GM12873 (cell line): ENCODE data around the gene ZNRF3.

ENCODE experiments used
- TF ChIP-seq, protein P1 (sequence below): IDR thresholded peaks from 2 replicates; pipeline ENCODE4 v1.5.1; 2012; ENCODE audit warnings: low read depth, mild to moderate bottlenecking, moderate library complexity, low read length, control low read depth; ENCODE audit not compliant: insufficient read depth; ENCODE audit errors: missing control alignments

The ZNRF3 gene

DNA sequence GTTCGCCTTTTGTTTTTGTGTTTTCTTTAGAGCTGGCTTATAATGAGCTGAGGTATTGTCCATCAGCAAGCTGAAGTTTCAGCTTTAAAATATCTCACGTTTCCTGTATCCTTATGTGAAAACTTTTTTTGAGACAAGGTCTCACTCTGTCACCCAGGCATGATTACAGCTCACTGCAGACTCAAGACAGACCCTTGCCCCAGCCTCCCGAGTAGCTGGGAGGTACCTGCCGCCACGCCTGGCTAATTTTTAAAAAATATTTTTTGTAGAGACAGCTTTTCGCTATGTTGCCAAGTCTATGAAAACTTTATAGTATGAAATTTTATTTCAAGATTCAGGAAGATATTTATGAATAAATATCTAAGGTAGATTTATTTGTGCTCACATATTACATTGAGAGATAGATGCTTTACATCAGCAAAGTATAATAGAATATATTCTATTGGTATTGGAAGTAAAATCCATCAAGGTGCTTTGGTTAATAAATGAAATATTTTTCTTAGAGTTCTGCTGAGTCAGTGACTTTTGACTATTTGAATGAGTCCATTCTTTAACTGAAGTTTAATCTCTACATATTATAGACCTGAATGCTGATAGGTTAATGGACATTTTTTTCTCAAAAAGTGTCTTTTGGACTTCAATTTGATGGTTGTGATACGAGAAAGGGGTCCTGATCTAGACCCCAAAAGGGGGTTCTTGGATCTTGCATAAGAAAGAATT, 199.6 kb downstream of the ZNRF3 start:
- TF ChIP-seq, protein P1, sequence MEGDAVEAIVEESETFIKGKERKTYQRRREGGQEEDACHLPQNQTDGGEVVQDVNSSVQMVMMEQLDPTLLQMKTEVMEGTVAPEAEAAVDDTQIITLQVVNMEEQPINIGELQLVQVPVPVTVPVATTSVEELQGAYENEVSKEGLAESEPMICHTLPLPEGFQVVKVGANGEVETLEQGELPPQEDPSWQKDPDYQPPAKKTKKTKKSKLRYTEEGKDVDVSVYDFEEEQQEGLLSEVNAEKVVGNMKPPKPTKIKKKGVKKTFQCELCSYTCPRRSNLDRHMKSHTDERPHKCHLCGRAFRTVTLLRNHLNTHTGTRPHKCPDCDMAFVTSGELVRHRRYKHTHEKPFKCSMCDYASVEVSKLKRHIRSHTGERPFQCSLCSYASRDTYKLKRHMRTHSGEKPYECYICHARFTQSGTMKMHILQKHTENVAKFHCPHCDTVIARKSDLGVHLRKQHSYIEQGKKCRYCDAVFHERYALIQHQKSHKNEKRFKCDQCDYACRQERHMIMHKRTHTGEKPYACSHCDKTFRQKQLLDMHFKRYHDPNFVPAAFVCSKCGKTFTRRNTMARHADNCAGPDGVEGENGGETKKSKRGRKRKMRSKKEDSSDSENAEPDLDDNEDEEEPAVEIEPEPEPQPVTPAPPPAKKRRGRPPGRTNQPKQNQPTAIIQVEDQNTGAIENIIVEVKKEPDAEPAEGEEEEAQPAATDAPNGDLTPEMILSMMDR: no peak

DNA sequence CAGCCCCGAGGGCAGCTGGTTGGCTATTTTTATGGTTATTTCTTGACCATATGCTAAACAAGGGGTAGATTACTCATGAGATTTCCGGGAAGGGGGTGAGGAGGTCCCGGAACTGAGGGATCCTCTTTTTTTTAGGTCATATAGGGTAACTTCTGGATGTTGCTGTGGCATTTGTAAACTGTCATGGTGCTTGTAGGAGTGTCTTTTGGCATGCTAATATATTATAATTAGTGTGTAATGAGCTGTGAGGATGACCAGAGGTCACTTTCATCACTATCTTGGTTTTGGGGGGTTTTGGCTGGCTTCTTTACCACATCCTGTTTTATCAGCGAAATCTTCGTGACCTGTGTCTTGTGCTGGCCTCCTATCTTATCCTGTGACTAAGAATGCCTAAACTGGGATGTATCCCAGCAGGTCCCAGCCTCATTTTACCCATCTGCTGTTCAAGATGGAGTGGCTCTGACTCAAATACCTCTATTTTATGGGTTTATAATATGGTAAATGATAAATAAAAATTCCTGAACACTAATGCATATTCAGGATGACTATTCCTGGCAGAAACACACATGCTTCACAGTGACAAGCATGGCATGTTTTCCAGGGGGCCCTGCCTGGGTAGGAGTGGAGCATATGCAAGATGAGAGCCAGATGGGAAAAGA, 200.7 kb downstream of the ZNRF3 start:
- TF ChIP-seq, protein P1: no peak

DNA sequence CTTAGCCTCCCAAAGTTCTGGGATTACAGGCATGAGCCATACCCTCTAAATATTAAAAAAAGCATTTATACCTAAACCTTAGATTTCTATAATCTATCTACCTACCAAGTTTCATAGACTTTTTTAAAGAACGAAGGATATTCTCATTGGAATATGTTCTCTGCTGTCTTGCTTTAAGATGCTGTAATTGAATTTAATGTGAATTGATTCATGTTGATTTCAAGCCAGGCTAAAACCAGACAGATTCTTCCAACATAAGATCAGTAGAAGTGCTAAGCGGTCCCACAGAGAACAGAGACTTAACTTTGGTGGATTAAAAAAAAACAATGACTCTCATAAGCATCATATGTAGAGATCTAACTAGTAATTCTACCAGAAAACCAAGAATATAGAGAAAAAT, 203.6 kb downstream of the ZNRF3 start:
- TF ChIP-seq, protein P1: no peak

DNA sequence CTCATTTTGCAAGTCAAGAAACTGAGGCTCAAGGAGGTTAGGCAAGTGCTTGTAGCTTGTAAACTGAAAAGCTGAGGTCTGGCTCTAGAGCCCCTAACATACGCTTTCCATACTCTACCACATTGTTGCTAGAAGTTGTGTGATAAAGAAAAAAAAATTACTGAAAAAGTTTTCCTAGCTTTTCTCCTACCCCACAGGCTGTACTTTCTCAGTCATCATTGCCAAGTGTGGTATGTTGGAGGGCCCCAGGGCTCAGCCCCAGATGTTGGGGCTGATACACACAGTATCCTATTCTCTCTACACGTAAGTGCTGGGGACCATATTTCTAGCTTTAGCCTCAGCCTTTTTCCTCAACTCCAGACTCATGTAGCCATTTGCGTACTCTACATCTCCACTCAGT, 205.4 kb downstream of the ZNRF3 start:
- TF ChIP-seq, protein P1: no peak

DNA sequence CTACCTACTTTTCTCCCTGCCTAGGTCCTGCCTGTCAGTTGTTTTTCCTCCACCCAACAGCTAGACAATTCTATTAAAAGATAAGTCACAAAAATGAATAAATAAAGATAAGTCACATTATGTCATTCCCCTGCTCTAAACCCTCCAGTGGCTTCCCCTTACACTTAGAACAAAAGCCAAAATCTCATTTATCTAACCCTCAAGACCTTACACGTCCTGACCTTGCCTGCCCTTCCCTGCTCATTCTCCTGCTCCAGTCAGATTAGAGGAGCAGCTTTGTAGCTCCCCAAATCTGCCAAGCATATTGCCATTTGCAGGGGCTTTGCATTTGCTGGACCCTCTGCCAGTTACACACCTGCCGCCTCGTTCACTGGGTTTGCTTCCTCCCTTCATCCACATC, 206.1 kb downstream of the ZNRF3 start:
- TF ChIP-seq, protein P1: no peak

DNA sequence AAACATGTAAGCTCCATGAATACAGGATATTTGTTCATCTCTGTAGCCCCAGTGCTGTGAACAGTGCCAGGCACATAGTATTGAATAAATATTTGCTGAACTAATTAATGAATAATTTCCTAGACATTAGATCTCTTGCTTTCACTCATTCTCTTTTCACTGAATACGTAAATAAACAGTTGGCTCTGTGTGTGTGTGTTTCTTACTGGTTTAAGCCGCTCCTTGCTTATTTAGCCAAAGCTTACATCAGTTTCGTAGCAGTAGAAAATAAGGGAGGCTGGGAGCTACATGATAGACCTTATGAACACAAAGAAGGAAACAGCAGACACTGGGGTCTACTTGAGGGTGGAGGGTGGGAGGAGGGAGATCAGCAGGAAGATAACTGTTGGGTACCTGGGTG, 206.7 kb downstream of the ZNRF3 start:
- TF ChIP-seq, protein P1: no peak

DNA sequence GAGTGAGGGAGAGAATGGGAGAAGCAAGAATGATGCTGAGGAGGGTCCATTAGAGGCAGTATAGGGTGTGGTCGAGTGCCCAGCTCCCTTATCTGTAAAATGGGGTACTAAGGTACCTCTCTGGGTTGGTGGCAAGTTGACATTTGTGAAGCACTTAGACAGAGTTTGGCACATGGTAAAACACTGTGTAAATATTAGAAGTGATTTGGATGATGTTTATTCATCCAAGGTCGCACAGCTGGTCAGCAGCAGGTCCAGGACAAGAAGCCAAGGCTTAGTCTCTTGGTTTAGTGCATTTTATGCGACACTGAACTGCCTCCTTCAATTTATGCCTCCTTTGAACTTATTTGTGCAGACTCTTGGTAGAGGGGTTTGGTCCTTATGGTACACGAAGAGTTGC, 208.9 kb downstream of the ZNRF3 start:
- TF ChIP-seq, protein P1: no peak
